NCI-H1105 (cell line): ENCODE results near the gene ANKRD6.

Source experiments
- DNase-seq: peaks from one replicate; lab custom pipeline; 2025; lab: John Stamatoyannopoulos, UW

The ANKRD6 gene

DNA sequence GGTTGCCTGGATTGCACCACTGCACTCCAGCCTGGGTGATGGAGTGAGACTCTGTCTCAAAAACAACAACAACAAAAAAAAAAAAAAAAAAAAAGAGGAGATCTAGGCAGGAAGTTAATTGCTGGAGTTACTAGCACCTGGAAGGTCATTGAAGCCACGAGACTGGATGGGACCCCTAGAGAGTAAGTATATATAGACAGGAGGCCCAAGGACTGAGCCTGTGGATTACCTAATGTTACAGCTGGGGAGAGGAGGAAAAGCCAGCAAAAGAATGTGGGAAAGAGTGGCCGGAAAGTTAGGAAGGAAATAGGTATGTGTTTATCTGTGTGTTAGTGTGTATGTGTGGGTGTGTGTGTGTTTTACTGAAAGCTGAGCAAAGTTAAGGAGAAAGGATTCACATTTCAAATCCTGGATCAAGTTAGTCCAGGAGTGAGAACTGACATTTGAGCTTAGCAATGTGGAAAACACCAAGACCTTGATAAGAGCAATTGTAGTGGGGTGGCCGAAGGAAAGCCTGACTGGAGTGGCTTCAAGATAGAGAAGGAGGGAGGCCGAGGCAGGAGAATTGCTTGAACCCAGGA, 38.4 kb downstream of the ANKRD6 start:
- DNase-seq: no peak

DNA sequence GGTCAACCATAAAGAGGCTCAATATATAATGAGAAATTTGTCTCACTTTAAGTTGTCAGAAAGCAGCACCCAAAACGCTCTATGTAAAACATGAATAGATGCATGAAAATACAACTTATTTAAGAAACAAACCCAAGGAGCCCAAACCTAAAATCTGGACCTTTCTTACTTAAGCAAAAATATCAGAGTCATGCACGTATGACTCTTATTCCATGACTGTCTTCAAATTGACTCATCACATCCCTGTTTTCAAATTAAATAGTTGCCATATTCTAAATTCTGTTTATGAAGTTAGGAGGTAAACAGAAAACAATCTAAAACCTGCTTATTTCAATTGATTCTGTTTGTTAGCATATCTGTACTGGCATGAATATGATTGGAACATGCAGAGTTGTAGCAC, 42.1 kb downstream of the ANKRD6 start:
- no peak for DNase-seq

DNA sequence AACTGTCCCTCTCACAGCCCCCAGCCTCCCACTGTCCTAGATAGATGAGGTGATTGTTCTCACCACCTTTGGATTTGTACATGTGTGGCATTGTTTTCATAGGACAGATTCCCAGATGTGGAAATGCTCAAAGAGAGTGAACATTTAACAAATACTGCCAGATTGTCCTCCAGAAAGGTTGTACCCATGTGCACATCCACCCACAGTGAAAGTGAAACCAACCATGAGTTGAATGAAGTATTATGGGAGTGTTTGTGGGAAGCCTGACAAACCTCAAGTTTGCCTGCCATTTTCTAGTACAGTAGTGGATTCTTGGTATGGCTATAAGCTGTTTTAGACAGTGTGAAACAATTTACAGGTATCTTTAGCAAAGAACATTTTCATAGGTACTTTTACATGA, 42.7 kb downstream of the ANKRD6 start:
- no peak for DNase-seq

DNA sequence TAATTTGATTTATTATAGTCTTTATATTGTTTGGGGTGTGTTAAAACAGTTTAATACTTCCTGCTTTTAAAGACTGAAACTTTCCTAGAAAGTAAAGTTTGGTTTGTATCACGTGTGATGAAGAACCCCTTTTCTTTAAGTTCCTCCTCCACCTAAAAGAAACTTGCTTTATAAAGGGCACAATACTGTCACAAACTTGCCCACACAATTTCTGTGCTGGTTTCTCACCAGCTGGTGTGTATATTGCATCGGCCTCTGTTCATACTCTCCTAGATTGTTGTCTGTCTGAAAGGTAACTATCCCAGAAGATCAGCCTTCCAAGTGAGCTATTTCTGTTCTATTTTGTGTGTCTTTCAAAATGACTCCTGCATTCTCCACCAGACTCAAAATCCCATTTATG, 46.9 kb downstream of the ANKRD6 start:
- DNase-seq: no peak

DNA sequence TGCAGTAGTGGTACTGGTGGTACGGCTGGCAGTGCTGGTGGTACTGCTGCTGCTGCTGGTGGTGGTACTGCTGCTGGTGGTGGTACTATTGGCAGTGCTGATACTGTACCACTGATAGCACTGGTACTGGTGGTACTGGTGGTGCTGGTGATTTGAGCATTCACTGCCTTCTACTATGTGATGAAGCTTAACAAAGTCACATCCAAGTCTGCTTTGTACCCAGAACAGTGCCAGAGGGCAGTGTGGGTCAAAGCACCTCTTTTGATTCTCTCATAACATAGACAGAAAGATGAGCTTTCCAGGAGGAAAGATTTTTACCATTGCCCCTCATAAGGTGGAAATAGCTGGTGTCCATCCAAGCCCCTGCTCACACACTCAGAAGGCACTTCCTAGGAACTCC, 48.7 kb downstream of the ANKRD6 start:
- DNase-seq: no peak

DNA sequence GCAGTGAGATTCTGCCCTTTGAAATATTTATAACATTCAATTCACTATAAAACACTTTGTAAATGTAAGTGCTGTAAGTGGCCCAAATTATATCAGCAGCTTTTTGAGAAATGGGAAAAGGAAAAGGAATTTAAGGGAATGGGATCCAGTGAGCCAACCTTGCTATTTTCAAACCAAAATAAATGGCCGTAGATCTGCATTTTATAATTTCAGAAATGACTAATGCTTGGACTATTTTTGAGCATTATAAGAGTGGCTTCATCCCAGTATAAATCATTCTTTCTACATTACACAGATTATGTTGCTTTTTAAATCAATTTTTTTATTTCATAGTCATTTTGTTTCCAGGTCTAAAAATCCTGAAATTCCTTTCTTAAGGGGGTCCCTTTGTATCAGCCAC, 49.2 kb downstream of the ANKRD6 start:
- DNase-seq: no peak

DNA sequence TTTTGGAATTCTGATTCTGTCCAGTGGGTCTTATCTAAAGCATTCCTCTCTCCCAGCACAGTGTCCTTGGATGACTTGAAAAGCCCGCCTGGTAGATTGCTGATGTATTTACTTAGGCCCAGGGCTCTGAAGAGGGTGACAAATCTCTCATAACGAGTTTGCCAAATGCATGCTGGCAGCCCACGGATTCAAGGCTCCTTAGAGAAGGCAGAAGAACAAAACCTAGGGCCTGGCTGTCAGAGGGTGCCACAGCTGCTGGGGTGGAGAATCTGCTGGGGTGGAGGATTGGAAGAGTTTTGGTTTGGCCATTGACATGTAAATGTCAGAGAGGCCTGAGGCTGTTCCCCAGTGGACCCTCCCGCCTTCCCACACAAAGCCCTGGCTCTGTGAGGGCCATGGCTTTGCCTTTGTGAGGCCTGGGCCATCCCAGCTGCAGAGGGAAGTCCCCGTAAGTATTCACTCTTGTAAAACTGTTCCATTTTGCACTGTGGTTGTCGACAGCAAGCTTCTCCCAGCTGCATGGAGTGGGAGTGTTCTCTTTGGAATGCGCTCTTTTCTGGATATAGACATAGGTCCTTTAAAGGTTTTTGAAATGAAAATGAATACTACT, 50.3 kb downstream of the ANKRD6 start:
- DNase-seq: no peak

DNA sequence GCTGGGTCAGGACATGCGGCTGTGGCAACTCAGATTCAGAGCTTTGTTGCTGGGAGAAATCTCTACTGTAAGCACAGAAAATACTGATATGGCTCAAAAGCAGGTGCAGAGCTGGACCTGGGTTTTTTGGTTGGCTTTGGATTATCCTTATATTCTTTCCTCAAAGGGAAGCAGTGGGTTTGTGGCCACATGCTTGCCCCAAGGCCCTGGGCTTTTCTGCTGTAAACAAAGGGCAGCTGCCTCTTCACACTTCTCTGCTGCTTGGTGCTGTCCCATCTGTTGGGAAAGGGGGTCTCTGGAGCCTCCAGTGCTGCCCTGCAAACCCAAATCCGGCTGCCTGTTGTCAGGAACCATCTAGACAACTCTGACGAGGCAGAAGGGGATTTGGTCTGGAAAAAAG, 52.4 kb downstream of the ANKRD6 start:
- DNase-seq: no peak

DNA sequence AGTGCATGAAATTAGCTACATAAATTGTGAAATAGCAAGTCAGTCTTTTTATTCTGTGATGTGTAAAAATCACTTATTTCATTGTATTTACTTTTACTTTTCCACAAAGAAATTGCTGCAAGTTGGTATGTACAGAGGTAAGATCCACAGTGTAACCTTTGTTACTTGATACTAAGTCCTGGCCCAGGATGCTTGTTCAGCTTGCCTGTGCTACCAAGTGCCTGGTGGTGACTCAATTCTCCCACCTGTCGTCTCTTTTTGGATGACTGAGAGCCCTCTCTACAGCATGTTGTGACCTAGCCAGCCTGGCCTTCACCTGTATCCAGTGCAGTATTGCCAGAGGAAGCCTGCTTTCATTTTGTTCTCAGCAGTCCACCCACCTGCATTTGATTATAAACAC, 54.9 kb downstream of the ANKRD6 start:
- no peak for DNase-seq

DNA sequence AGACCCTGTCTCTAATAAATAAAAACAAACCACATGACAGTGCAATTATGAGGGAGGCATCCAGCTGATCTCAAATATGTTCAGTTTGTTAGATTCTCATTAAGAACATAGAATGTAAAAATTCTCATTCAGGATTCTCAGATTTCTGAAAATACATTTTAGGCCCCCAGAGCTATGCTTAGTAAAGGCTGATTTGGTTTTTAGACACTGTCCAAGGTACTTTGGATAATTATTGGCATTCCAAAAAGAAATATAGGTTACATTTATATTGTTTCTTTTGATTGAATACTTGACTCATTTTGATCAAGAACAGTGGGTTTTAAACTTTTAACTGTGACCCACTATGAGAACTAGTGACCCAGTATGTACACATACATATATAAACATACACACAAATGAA, 55.5 kb downstream of the ANKRD6 start:
- DNase-seq: no peak

DNA sequence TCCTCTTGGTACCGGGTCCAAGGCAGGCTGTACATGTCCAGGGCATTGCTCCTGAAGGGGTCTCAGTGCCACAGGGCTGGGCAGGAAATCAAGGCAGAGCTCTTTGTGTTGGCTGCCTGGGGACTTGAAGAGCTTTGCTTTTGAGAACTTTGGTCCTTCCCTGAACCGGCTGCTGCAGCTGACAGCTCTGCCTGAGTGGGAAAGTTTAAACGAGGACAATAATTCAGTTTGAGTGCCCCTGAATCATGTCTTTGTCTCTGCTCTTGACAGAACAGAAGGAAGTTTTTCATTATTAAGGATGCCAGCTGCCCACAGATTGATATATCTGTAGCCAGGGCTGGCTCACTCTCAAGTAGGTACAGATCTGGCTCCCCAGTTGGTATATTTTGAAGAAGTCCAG, 56.1 kb downstream of the ANKRD6 start:
- no peak for DNase-seq

DNA sequence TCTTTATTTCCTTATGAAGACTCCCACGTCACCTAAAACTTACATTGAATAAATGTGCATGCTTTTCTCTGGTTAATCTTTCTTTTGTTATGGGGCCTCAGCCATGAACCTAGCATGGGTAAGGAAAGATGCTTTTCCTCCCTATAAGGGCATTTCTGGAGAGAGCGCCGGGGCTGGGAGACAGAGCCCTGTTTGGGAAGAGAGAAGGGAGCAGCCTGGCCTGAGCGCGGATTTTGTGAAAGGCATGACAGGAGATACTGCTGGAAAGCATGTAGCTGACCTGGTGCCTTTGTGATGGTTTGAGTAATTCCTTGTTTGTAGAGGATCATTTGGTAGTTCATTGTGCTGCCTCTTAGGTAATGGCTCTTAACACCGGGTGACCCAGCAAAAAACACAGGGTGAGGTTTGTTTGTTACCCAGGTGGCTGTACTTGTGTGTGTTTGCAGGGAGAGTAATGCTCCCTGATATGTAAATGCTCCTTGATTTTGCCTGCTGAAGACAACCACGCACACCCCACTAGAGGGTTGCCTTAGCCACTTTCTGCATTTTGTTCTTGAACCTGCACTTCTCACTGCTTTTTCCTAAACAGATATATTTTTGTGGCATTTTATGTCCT, 59.2 kb downstream of the ANKRD6 start:
- DNase-seq: peak; percentile 26

DNA sequence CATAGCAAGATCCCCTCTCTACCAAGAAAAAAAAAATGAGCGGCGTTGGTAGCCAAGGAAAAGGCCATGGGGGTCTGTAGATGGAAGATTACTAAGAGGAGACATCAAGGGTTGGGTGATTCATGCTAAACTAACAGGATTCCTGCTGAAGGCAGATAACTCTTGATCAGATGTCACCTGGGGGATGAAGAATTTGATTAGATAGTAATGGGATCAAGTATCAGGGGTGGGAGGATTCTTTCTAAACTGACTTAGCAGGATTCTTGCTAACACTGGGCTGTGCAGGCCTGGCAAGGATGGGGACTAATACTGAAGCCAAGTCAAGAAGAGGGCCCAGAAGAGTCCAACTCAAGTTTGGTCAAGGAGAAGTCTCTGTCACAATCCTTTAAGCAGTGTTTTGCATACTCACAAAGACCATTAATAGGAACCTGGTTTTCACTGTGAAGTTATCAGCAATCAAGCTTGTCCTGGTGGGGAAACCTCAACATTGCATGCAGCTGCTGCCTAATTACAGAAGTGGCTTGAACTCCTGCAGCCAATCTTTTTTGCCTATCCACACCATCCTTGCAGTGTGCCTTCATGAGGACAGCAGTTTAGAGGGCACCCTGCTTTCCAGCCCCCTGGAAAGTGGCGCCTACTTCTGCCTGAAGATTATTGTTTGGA, 61.3 kb downstream of the ANKRD6 start:
- no peak for DNase-seq

DNA sequence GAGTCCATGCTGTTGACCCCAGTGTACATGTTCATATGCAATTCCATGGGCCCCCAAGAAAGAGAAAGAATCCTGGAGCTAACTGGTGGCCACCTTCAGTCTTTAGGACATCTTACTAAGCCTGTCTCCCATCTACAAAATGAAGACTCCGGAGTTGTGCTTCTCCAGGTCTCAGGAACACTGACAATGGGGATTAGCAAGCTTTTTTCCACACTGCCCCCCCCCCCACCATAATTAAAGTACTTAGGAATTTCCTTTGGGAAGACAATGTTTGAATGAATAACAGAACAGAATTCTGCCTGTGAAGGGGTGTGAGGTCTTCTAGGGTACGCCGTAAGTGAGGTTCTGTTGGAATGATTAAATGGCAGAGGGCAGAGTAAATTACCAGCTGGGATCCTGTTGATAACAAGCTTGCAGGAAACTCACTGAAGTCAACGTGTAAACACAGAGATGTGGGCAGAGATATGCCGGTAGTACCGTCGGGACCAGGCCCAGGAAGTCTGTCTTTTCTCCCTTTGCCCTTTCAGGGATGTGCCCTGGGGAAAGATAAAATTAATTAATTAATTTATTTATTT, 63.1 kb downstream of the ANKRD6 start:
- no peak for DNase-seq

DNA sequence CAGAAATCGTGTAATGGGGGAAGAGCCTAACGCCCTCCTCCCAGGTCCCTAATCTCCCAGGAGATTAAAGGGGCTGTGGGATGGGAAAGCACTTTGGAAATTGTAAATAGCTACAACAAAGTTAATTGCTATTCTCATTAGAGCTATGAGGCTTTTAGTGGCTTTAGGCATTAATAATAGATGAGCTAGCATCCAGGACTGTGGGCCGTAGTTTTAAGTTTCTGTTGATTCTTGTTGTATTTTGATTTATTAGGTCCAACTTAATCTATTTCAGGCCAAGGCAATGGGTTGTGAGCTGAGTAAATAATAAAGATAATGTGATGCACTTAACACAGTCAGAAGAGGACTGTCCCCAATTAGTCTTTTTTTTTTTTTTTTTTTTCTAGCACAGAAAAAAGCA, 67.7 kb downstream of the ANKRD6 start:
- peak; percentile 67 for DNase-seq

DNA sequence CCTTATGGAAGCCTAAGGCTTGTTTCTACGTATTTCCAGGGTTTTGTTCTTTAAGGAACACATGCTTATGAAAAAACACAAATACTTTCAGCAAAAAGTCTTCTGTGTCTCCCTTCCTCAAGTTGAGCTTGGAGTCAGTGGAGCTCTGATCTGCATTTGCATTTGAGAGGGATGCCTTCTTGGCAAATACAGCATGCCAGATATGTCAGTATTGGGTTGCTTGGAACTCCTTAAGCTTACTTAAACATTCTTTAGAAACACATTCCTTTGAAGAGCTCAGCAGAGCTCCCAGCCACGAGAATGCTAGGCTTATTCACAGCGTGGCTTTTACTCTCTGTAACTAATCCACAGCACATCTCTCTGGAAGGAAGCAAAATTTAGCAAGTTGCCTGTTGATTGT, 68.3 kb downstream of the ANKRD6 start:
- DNase-seq: no peak

DNA sequence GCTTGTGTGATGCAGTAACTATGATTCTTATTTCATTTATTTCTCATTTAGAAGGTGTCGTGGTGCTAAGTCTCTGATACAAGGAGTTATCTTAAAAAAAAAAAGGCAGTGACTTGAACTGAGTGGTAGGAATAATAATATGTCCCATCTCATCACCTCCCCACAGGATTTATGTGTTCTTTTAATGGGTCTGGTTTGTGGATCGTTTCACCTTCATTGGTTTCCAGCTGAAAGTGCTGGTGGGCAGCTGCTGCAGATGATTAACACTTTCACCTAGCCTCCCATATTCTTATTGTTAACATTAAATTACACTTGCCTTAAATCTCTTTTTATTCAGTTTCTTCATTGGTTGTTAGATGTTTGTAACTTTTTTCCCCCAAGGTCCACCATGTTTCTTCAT, 68.8 kb downstream of the ANKRD6 start:
- DNase-seq: no peak

DNA sequence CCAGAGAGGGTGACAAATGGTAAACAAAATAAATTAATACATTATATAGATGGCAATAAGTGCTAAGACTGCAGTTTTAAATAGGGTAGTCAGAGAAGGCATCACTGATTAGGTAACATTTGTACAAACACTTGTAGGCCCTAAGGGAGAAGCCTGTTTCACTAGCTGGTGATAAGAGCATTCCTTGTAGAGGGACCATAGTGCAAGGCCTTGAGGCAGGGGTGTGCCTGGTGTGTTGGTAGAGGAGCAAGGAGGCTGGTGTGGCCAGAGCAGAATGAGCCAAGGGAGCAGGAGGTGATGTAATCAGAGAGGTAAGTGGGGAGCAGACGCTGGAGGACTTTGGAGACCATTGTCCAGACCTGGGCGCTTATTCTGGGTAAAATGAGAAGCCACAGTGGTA, 70.7 kb downstream of the ANKRD6 start:
- DNase-seq: no peak

DNA sequence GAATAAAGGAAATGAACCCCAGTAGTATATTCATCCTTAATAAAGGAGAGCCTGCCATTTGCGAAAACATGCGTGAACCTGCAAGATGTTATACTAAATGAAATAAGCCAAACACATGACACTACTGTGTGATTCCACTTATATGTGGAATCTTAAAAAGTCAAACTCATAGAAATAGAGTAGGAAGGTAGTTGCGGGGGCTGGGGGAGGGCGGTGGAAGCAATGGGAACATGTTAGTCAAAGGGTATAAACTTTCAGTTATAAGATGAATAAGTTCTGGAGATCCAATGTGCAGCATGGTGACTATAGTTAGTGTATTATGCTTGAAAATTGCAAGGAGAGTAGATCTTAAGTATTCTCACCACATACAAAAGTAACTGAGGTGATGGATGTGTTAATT, 72.9 kb downstream of the ANKRD6 start:
- no peak for DNase-seq

DNA sequence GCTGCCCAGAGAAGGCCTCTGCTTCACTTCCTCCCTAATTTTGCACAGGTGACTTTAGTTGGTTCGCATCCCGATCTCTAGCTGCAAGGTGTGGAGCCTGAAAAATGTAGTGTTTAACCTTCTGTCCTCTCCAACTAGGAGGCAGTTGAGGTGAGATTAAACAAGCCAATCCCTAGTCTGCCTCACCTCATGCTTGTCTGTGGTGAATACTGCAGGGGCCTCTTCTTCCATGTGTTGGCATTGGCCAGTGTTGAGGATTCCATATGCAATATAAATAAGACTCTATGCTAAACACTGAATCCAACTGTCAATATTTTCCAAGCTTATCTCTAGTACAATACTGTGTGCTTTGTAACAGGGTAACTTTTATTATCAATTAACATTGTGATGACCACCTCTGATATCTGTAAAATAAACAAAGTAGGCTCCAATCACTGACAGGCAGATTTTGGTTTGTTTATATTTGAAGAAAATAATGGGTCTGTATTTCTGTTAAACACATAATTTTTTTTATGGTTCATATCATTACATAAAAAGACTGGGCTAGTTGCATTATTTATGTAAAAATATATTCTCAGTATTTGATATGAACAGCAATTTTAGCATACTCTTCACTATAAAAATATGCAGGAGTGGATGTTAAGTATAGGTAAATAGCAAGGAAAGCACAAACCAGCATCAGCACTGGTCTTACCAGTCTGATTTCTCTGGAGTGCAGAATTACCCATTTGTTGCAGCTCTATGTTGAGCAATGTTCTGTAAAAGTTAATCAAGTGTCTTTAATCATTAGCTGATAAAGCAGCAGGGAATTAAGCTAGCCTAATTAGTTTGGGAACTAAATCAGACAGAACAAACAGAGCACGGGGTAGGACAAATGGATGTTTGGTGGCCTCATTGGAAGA, 74.0 kb downstream of the ANKRD6 start:
- DNase-seq: no peak

DNA sequence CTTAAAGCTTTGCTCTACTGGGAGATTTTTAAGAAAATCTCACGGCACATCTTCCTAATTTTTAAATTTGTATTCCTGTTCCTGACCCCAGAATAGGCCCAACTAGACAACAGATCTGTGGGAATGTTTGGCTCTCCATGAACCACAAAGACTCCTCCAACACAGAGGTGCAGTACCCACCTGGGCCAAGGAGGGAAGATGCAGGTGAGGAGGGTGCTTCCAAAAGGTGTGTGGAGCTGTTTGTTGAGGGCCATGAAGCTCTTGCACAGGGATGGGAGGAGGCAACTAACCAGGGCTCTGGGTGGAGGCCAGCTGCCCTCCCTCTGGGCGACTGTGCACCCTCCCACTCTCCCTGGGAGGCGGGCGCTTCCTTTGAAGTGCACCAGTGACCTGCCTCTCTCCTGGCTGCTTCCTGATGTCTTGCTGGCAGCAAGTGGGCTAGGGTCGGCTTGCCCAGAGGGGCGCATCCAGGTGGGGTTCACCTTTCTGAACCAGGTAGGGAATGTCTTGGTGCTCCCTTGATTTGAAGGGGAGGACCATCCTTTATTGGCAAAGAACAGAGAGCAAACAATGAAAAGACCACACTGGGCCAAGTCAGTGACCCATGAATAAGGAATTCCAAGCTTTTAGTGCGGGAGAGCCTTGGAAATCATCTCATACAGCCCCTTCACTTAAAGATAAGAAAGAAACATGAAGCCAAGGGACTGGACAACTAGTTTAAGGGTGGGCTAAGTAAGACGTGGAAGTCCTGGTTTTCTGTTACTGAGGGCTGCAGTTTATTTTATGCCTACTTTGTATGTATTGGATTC, 76.0 kb downstream of the ANKRD6 start:
- no peak for DNase-seq
